NCI-H748 (cell line): Measurements from ENCODE around the gene NCKAP5.

Experiments
- DNase-seq: peaks from one replicate; lab custom pipeline; 2025; ENCODE audit not compliant: unreplicated experiment; lab: John Stamatoyannopoulos, UW

The NCKAP5 gene

DNA sequence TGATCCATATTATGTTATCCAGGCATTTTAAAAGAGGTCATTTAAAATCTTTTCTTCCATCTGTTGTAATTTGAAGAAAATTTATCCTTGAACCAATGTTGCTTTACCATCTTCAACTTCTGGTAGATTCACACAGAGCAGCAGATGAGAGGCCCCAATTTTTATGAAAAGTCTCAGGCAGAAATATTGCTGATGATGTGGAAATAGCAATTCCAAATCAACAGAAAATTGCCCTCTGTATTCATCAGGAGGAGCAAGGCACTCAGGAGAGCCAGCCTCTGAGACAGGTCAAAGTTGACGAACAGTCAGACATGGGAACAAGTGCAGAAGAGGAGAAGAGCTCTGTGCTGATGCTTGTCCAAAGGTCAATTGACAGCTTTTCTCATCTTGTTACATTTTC lies 444.9 kb downstream of the NCKAP5 start:
- no peak for DNase-seq

DNA sequence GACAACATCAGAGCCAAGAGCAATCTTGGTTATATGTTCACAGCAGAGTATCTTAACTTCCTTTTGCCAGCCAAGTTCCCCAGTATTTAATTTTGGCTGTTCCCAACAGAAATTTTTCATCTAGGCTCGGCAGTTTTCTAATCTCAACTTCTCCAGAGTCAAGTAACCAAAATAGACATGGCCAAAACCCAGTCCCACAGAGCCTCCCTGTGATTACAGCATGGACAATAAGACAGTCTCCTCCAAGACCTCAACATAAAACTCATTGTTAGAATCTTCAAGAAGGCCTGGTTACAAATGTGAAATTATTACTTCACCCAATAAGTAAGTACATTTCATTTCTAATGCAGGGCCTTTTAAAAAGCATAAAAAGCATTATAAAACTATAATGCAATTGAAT lies 445.7 kb downstream of the NCKAP5 start:
- no peak for DNase-seq

DNA sequence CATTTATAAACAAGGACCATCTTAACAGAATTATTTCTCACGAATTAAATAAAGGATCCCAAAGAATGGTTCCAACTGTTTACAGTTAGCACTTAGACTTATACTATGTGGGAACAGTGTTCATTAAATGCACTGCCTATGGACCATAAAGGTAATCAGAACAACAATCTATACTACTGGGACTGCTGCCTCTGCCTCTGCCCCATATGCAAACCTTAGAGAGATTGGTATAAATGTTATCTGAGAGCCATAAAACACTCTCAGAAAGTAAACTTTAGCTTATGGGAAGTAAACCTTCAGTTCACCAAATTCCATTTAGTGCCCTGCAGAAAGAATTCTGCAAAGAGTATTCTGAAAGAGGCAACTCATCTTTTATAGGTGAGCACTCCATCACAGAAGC lies 448.0 kb downstream of the NCKAP5 start:
- DNase-seq, result no peak

DNA sequence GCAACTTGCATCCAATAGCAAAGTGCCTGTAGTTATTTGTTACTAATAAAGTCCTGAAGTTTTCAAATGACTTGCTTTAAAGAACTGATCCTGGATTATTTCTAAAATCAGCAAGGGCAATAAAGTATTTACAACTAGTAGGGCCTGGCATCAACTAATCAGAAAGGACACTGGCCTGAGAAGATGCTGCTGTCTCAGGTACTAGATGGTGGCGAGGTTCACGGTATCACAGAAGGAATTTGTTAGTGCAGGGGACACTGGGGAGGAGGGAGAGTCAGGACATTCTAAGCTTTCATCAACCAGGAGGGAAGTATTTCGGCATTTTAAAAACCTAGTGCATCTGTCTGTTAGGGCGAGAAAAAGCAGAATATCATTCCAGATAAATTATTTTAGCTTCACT lies 458.1 kb downstream of the NCKAP5 start:
- no peak for DNase-seq

DNA sequence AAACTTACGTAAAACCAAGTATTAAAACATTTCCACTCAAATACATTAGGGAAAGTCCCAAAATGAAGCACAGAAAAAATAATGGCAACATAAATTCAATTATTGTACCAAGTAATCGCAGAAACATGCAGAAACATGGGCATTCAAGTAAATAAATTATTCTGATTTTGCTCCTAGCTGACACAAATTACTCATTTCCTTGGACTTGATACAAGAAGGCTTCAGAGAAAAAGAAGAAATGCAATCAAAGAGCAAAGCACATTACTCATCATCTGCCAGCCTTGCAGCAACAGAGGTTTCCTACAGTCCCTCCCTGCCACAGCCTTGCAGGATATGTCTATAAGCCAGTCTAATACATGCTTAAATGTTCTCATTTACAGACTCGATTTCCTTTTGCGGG lies 458.5 kb downstream of the NCKAP5 start:
- no peak for DNase-seq

DNA sequence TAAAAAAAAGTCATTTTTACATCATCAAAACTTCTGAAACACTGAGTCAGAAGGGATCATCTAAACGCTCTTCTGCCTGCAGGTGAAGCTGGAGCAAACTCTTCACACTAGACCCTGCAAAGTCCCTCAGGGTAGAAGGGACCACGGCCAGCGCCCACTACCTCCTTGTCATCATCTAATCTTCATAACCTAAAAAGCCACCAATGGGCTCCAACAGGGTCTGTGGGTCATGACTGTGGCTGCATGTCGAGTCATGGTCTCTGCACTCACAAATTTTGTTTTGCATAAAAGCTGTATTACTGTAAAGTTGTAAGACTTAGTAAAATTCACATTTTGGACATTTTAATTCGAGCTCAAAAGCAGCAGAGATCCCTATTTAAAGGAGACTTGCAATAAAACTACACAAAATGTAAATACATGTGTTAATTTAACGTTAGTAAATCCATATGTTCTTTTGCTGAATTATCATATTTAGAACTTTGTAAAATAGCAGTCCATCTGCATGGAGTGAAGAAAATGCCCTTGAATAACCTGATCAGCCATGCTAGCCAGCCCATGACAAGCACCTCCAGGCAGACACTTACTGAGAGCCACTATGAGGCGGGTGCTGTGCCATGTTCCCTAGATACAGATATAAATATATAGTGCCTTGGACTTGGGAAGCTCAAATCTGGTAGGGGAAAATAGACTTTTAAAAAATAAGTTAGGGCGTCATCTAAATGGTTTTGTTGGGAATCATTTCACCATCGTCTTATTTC lies 461.0 kb downstream of the NCKAP5 start:
- no peak for DNase-seq

DNA sequence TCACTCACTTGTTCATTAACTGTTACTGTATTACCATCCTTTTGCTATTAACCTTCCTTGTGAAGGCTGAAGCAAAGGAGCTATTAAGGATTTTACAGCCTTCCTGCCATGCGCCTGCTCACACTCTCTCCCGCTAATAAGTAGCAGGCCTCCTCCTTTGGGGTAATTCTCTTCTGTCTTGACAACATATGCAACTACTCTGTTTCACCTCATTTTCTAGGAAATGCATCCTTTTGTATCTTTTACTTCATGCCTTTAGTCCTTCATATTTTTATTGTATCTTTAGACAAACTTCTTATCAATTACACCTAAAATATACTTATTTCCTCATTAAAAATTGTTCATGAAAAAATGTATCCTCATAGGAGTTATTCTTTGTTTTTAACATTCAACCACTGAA lies 463.4 kb downstream of the NCKAP5 start:
- DNase-seq, result no peak

DNA sequence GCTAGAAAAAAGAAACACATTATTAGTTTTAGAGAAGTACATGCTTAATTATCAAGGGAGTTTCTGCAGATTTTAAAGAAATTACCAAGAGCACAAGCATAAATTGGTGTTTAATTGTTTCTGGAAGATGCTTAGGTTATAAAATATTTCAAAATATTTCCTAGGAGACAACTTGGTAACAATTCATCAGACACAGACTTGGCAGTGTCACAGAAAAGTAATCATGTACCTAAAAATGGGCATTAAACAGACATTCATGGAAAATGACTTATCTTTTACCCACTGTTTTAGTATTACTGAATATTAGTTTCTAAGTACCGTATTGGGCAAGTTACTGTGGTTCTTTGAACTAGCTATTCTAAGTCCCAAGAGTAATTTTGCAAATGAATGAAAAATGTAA lies 469.5 kb downstream of the NCKAP5 start:
- DNase-seq, result no peak

DNA sequence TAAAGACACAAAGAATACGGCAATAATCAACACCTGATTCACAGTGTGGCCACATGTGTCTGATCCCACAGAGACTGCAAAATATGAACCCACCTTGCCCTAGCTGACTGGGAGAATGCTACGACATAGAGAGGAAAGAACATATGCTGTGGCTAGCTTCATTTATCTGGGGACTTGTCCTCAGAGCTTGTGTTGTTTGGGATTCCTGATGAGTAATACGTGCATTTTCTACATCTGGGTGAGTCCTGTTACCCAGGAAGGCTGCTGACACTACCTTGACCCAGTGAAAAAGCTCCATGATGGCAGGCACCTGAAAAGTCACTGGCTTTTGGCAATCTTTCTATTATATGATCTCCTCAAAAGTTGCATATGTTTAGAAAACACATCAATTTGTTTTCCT lies 470.6 kb downstream of the NCKAP5 start:
- no peak for DNase-seq

DNA sequence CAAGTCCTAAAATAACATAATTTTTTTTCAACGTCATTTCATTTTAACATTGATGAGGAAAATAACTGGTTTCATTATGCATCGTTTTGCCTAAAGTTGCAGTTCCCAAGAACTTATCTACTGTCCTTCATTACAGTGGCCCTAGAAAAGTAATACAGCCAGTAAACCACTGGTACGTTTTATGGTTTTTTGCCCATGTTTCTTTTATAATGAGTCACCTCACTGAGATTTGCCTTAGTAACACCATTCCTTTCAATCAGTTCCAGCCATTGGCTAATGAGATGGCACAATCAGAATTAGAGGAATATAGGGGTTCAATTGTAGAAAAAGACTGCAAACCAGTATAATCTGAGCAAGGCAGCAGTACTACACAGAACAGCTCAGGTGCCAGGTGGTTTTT lies 475.7 kb downstream of the NCKAP5 start:
- no peak for DNase-seq

DNA sequence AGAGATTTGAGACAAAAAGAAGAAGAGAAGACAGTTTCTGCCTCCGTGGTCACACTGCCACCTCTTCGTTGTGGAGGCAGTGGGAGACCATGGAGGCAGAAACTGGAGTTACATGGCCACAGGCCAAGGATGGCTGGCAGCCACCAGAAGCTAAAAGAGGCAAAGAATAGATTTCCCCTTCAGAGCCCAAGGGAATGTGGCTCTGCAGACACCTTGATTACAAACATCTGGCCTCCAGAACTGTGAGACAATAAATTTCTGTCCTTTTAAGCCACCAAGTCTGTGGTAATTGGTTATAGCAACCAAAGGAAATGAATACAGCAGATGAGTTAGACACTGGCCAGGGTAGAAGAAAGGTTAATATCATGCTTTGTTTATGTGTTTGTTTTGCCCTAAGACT lies 477.9 kb downstream of the NCKAP5 start:
- no peak for DNase-seq

DNA sequence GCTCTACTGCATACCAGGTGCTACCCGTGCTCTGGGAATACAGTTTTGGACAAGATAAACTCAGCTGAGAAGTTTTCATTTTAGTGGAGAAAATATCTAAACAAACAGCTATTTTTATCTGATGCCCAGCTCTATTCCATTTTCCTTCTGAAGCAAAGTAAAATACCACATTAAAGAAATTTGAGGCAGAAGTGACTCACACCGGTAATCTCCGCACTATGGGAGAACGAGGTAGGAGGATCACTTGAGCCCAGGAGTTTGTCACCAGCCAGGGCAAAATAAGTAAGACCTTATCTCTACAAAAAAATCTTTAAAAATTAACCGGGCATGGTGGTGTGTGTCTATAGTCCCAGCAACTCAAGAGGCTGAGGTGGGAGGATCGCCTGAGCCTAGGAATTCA lies 482.1 kb downstream of the NCKAP5 start:
- no peak for DNase-seq

DNA sequence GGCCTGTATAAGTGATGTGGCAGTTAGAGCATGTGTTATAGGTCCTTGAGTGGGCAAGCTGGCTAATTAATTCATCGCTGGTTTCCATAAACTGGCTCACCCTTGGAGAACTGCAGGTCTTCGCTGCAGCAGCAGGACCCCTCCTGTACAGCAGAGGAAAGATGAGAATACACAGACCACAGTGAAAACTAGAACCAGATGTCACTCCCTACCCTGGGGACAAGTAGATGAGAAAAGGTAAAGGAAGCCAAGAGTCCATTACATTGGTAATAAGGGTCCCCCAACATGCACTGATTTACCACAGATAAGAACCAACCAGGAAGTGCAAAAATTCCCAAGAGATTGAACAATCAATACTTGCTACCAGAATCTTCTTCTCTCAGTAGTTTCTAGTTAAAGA lies 482.6 kb downstream of the NCKAP5 start:
- DNase-seq, result no peak

DNA sequence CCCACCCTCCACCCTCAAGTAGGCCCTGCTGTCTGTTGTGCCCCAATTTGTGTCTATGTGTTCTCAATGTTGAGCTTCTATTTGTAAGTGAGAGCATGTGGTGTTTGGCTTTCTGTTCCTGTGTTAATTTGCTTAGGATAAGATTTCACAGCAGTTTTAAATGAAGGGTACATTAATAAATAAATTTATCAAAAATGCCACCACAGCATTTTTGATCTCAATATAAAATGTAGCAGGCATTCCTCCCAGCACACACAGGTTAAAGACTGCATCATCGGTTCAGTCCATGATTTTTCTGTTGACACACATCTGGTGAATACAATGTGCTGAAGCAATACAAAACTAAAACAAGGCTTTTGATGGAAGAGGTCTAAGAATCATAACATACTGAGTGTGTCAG lies 486.2 kb downstream of the NCKAP5 start:
- no peak for DNase-seq

DNA sequence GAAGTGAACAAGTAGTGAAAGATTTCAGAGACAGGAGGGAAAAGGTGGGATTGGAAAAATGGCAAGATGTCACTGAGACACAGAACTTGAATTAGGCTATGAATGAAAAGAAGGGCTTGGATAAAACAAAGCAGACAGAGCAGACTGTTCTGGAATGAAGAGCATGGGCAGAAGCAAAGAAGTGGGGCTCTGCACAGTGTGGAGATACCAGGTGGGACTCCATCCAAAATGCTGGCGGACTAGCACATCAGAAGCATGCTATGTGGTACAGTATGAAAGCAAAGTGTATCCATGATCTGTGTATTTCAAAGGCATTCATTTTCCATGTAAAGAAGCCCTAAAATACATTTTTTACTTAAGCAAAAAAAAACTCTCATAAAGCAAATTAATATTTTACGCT lies 487.4 kb downstream of the NCKAP5 start:
- DNase-seq, result no peak

DNA sequence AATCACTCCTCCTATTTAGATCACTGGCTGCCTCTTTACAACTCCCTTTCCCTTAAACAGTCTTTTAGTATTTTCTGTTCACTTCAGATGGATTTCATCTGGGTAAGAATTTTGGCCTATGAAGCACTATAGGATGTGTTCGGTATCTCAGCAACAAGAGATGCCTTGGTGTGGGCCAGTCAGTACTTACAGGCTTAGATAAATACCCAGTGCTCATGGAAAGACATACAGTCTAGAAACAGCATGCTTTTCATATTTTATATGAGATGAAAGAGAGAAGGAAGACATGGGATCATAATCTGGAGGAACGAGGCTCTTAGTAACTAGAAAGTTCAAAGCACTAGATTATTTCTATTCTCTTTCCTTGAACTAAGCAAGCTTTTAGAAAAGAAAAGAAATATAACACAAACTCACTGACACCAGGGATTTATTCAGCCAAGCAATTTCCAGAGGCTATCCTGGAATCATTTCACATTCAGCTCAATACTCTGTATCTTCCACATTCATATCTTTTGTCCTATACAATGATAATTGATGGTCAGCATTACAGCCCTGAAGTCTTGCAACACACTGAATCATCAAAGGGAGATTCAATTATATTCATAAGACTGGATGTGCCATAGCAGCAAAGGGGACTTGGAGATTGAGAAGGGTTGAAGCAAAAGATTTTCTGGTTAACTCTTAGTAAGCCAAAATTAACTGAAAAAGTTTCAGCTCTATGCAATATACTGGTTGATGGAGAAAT lies 489.4 kb downstream of the NCKAP5 start:
- no peak for DNase-seq

DNA sequence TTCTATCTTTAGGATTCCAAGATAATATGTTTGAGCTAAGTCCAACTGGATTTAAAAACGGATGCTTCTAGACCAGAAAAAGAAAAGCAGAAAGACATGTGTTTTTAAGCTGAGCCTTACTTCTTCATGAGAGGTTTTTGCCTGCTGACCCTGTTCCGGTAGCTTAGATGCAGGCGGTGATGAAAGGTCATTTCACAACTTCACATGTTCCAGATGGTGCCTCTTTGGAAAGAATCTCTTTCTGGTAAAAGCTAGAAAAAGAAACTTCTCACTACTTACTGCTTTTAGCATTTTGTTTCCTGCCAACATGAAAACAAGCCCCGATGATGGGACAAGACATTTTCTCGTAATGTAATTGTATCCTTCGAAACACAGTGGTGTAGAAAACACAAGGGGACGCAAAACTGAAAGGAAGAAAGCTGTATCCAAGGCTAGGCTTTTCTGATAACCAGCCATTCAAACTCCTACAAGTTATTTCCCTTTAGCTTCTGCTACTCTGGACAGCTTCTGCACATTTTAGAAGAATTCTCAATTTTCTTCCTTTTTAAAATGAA lies 490.9 kb downstream of the NCKAP5 start:
- DNase-seq, result no peak

DNA sequence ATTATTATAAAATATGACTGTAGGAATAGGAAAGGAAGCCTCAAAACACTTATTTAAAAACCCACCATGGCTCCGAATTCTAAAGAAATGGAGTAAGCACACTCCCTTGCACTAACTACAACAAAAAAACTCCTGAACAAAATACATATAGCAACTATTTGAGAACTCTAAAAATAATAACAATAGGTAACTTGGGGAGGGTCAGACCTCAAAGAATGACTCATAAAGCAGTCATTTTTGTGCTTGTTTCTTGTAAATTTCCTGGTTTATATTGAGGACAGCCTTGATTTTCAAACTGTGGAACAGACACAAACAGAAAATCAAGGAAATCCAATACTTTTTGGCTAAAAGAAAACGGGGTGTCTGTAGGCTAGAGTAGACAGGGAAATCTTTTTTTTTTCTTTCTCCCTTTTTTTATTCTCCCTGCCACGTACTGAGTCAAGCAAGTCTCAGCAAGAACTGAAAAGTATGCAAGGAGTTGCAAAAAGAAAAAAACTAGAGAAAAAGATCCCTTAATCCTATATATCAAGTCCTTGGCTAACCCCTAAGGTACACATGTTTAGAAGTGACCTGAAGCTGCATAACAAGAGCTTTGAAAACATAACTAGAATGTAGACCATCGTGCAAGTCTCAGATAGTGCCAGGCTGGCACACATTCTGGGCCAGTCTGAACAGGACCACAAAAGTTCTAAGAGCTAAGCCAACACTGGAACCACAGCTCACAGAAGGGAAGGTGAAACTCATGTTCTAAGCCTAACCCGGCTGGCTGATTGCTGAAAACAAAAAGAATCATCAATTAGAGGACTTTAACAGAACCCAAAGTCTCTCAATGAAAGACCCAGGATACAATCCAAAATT lies 495.2 kb downstream of the NCKAP5 start:
- no peak for DNase-seq

DNA sequence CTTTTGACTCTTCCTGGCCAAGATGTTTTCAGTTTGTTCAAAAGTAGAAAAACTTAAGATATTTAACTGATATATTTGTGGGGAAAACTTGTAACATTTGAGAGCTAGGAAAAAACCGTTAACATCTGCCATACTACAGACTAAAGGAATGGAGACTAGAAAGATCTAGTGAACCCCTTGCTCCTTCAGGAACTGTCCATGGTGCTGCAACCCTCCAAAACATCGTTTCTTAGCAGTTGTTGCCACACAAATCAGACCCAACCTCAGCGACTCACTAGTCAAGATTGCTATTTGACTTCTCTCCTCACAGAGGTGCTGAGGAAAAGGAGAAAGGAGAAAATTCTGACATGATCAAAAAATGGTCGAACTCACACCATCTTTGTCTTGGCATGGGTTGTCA lies 504.5 kb downstream of the NCKAP5 start:
- DNase-seq, result no peak

DNA sequence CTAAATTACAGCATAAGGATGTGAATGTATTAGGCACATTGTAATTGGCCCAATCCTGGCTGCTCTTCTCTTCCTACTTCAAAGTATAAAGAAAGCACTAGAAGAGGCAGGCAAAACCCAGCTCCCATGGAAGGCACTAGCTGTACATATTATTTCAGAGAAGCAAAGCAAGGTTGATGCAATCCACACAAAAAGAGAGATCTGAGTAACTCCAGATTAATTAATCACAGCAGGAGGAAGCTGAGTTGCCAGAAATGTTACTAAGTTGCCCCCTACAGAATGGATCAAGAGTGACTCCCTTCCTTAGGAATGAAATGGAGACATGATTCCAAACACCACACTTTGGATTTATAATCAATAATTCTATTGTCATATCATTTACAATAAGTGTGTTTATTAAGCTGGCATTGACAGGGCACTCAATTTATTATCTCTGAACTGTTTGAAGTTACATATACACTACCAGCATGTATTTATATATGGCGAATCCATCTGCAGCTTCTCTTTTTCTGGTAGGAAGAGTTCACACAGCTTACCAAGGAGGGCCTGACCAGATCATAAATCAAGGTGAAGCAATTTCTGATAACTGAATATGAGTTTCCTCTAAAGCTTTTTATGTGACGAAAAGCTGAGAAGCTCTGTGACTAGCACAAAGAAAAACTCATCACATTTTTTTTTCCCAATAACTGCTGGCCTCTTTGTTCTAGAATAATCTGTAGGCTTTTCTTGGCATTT lies 505.2 kb downstream of the NCKAP5 start:
- DNase-seq, result no peak
